KMS-11 (cell line): Measurements from ENCODE around the gene CD300A.

ENCODE experiments used
- H2AFZ ChIP-seq: fragments of 200-600 bp; sonication (generic); 2 replicates; pipeline ENCODE4 v1.6.1; 2016; ENCODE audit warnings: antibody characterized with exemption, mixed run types, low read depth
- H3K27ac ChIP-seq: fragments of 200-600 bp; sonication (generic); 2 replicates; pipeline ENCODE4 v1.6.1; 2016; ENCODE audit warnings: mild to moderate bottlenecking, mixed run types
- H3K27me3 ChIP-seq: fragments of 200-600 bp; sonication (generic); 2 replicates; pipeline ENCODE4 v1.6.1; 2017; ENCODE audit warnings: mild to moderate bottlenecking, low read depth, mixed run types, moderate library complexity; ENCODE audit not compliant: insufficient read depth
- H3K36me3 ChIP-seq: fragments of 200-600 bp; sonication (generic); 2 replicates; pipeline ENCODE4 v1.6.1; 2017; ENCODE audit warnings: mild to moderate bottlenecking, mixed run types; ENCODE audit not compliant: insufficient read depth
- H3K4me1 ChIP-seq: fragments of 200-600 bp; sonication (generic); 2 replicates; pipeline ENCODE4 v1.6.1; 2016; ENCODE audit warnings: mild to moderate bottlenecking, low read depth, mixed run types; ENCODE audit not compliant: poor library complexity, severe bottlenecking
- H3K4me2 ChIP-seq: fragments of 200-600 bp; sonication (generic); 2 replicates; pipeline ENCODE4 v1.7.0; 2016; ENCODE audit warnings: mild to moderate bottlenecking, mixed run types
- H3K4me3 ChIP-seq: fragments of 200-600 bp; sonication (generic); IDR thresholded peaks from 2 replicates; pipeline ENCODE4 v1.6.1; 2017; ENCODE audit warnings: low read depth, low read length, mixed read lengths; ENCODE audit not compliant: insufficient read depth
- H3K79me2 ChIP-seq: fragments of 200-600 bp; sonication (generic); 2 replicates; pipeline ENCODE4 v1.6.1; 2016; ENCODE audit warnings: low read depth, mixed run types; ENCODE audit not compliant: insufficient read depth
- H3K9ac ChIP-seq: fragments of 200-600 bp; sonication (generic); 2 replicates; pipeline ENCODE4 v1.6.1; 2016; ENCODE audit warnings: mild to moderate bottlenecking, mixed run types
- H4K20me1 ChIP-seq: fragments of 200-600 bp; sonication (generic); 2 replicates; pipeline ENCODE4 v1.6.1; 2016; ENCODE audit warnings: mild to moderate bottlenecking, mixed run types; ENCODE audit not compliant: insufficient read depth
- TF ChIP-seq, protein P1 (sequence below): fragments of 200-600 bp; sonication (generic); conservative IDR thresholded peaks from 2 replicates; pipeline ENCODE4 v1.6.1; 2017; ENCODE audit warnings: low read depth, mild to moderate bottlenecking, antibody characterized with exemption, low read length, moderate library complexity, mixed read lengths

CD300A gene

GRCh38 chr17:74429604-74430384 lies 36.6 kb upstream of the CD300A start:
- TF ChIP-seq, protein P1, sequence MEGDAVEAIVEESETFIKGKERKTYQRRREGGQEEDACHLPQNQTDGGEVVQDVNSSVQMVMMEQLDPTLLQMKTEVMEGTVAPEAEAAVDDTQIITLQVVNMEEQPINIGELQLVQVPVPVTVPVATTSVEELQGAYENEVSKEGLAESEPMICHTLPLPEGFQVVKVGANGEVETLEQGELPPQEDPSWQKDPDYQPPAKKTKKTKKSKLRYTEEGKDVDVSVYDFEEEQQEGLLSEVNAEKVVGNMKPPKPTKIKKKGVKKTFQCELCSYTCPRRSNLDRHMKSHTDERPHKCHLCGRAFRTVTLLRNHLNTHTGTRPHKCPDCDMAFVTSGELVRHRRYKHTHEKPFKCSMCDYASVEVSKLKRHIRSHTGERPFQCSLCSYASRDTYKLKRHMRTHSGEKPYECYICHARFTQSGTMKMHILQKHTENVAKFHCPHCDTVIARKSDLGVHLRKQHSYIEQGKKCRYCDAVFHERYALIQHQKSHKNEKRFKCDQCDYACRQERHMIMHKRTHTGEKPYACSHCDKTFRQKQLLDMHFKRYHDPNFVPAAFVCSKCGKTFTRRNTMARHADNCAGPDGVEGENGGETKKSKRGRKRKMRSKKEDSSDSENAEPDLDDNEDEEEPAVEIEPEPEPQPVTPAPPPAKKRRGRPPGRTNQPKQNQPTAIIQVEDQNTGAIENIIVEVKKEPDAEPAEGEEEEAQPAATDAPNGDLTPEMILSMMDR: no peak
- Histone ChIP-seq H3K27me3 (peaks cover 42% of the 10 kb centered on the region), H3K4me1 (no peaks in the 10 kb centered on the region), H3K27ac (no peak overlapping the region), H3K36me3 (no peaks in the 10 kb centered on the region), H3K9ac (no peak overlapping the region), H3K79me2 (no peaks in the 10 kb centered on the region), H4K20me1 (no peaks in the 10 kb centered on the region), H3K4me2 (no peak overlapping the region), H3K4me3 (no peak overlapping the region), H2AFZ (no peak overlapping the region)

GRCh38 chr17:74430385-74430705 lies 36.1 kb upstream of the CD300A start:
- H3K4me1 ChIP-seq: no peaks in the 10 kb centered on the region
- H3K9ac ChIP-seq: no peak overlapping the region
- no peak overlapping the region for H3K4me3 ChIP-seq
- TF ChIP-seq, protein P1: no peak
- no peaks in the 10 kb centered on the region for H3K36me3 ChIP-seq
- H3K79me2 ChIP-seq: no peaks in the 10 kb centered on the region
- H3K27ac ChIP-seq: no peak overlapping the region
- H3K4me2 ChIP-seq: no peak overlapping the region
- no peaks in the 10 kb centered on the region for H4K20me1 ChIP-seq
- H3K27me3 ChIP-seq: peaks cover 38% of the 10 kb centered on the region
- H2AFZ ChIP-seq: no peak overlapping the region

DNA sequence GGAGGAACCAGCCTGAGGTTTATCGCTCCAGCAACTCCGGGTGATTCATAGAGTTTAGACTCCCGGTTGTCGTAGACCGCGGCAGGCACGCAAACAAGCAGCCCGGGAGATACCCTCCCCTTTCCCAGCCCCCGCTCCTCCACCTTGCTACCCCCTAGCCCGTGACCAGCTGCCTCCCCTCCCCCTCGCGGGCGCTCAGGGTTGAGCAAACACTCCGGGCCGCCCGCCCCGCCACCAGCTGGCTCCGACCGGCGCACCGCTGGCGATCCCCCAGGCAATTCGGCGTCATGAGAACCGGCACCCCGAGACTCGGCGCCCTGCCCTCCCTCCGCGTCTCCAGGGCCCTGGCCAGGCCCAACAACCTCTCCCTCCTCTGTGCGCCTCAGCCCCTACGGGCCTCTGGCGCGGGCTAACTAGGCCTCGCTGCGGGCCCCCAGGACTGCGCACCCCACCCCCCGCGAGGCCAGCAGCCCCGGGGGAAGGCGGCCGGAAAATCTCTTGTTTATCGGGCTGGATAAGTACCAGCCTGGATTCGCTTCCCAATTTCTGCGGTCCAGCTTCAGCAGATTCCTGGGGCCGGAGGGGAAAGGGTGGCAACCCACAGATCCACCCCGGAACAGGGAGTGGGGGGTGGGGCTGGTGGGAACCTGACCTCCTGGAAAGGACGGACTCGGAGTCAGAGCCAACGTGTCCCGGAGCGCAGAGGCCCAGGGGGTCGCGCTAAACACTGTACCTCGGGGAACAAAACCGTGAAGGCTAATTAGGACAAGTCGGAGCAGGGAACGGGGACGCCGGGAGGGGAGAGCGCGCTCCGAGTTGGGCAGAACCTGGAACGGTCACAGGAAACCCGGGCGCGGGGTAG lies 35.5 kb upstream of the CD300A start:
- no peaks in the 10 kb centered on the region for H3K79me2 ChIP-seq
- no peaks in the 10 kb centered on the region for H4K20me1 ChIP-seq
- H3K4me2 ChIP-seq: no peak overlapping the region
- no peaks in the 10 kb centered on the region for H3K4me1 ChIP-seq
- TF ChIP-seq, protein P1: no peak
- H3K36me3 ChIP-seq: no peaks in the 10 kb centered on the region
- H3K27ac ChIP-seq: no peak overlapping the region
- no peak overlapping the region for H3K9ac ChIP-seq
- H2AFZ ChIP-seq: no peak overlapping the region
- peaks cover 32% of the 10 kb centered on the region for H3K27me3 ChIP-seq
- H3K4me3 ChIP-seq: no peak overlapping the region

DNA sequence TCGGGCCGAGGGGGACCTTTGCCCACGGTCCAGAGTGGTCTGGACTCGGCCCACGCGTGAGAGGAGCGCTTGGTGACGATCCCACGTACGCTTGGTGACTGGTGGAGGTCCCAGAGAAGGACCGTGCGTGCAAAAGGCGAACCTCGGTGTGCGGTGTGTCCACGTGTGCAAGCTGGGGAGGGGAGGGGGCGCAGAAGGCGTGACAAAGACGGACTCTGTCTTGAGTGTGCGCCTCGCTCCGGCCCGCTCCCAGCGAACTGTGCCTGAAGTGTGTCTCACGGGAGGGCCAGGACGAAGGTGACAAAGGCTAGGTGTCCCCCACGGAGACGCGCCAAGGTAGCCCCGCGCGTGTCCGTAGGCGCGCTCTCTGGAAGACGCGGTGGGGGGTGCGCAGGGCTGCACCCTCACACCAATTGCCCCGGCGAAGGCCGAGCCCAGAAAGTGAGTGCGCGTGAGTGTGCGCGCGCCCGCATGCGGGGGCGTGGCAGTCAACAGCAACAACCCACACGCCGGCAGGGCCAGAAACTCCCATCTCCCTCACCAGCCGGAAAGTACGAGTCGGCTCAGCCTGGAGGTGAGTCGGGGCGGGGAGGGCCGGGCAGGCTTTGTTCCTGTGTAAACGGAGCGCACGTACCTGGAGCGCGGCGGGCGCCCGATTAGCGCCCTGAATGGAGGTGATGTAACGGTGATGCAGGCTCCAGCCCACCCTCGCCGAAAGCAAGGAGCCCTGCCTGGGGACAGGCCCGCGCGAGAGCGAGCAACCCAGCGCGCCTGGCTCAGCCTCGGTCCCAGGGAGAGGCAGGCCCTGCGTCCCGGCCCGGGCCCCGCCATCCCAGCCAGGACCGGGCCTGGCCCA lies 34.6 kb upstream of the CD300A start, which contains the start of gene GPRC5C:
TSS of gene GPRC5C (plus strand) at position 521 of the 856 bp plus-strand sequence. CDS start 7,689 bp downstream, outside the sequence.
- TF ChIP-seq, protein P1: no peak
- H3K27ac ChIP-seq: no peak within 1 kb of the TSS

More for the DNA sequence above, 34.6 kb upstream of the CD300A start, which contains the start of gene GPRC5C:
- no peak within 1 kb of the TSS for H3K4me2 ChIP-seq
- H3K79me2 ChIP-seq: no peaks in the 10 kb centered on the region
- no peak within 1 kb of the TSS for H3K9ac ChIP-seq
- no peak within 1 kb of the TSS for H3K4me3 ChIP-seq
- no peaks in the 10 kb centered on the region for H3K4me1 ChIP-seq
- no peak within 1 kb of the TSS for H2AFZ ChIP-seq
- no peaks in the 10 kb centered on the region for H4K20me1 ChIP-seq
- peaks cover 36% of the 10 kb centered on the region for H3K27me3 ChIP-seq
- no peaks in the 10 kb centered on the region for H3K36me3 ChIP-seq
